Stimulated activated naive CD8-positive, alpha-beta T cell treated with anti-CD3 and anti-CD28 coated beads, Interleukin-15, Interleukin-2, amounts not matched to agents 100 U/mL and 50 U/mL, for 24 hours (primary cell): ENCODE data around the gene PRG2.
A peak's percentile ranks its signal among the peaks of the same experiment; 100 is the strongest.
"Not testable (repeated sequence)": the region's sequence is repeated elsewhere in the genome, so short reads cannot be mapped to it uniquely, and the experiment has no call there.

Source experiments
- ATAC-seq: fragments of 150-1000 bp; cut with Tn5 transposase; one replicate; pipeline ENCODE4 v1.10.0; 2021
- DNase-seq: peaks from one replicate; pipeline ENCODE4 v3.0.0; 2021

The PRG2 gene

GRCh38 chr11:57419146-57419545 is 28.7 kb upstream of the PRG2 start:
- ATAC-seq, result no peak
- DNase-seq, result no peak

- DNase-seq (no peak), ATAC-seq (no peak)
Observed at GRCh38 chr11:57418131-57418530, 27.7 kb upstream of the PRG2 start.

- DNase-seq (no peak), ATAC-seq (no peak)
Observed at GRCh38 chr11:57417056-57417455, 26.6 kb upstream of the PRG2 start.

- DNase-seq, result no peak
- no peak for ATAC-seq
Observed at GRCh38 chr11:57416436-57416835, 26.0 kb upstream of the PRG2 start.

GRCh38 chr11:57414612-57415212 is 24.3 kb upstream of the PRG2 start:
- DNase-seq (no peak), ATAC-seq (peak; percentile 45)

GRCh38 chr11:57413681-57414080 is 23.2 kb upstream of the PRG2 start:
- ATAC-seq, result no peak

GRCh38 chr11:57410287-57410686 is 19.8 kb upstream of the PRG2 start:
- DNase-seq, result no peak
- no peak for ATAC-seq

More at GRCh38 chr11:57413681-57414080, 23.2 kb upstream of the PRG2 start:
- DNase-seq, result no peak

- DNase-seq, result no peak
- no peak for ATAC-seq
Observed at GRCh38 chr11:57409321-57410100, 19.1 kb upstream of the PRG2 start.

- no peak for DNase-seq
- no peak for ATAC-seq
Observed at GRCh38 chr11:57408771-57409170, 18.3 kb upstream of the PRG2 start.

GRCh38 chr11:57407941-57408475 is 17.6 kb upstream of the PRG2 start:
- ATAC-seq (no peak), DNase-seq (no peak)

- ATAC-seq (no peak), DNase-seq (no peak)
Observed at GRCh38 chr11:57407010-57407920, 16.8 kb upstream of the PRG2 start.

GRCh38 chr11:57406337-57406904 is 16.0 kb upstream of the PRG2 start:
- DNase-seq, result peak; percentile 62
- peak; percentile 90 for ATAC-seq

- ATAC-seq, result peak; percentile 9
Observed at GRCh38 chr11:57405271-57405860, 14.9 kb upstream of the PRG2 start.

GRCh38 chr11:57403802-57404147 is 13.3 kb upstream of the PRG2 start:
- no peak for DNase-seq
- ATAC-seq, result no peak

More at GRCh38 chr11:57405271-57405860, 14.9 kb upstream of the PRG2 start:
- no peak for DNase-seq

GRCh38 chr11:57403003-57403801 is 12.8 kb upstream of the PRG2 start:
- DNase-seq, result not testable (repeated sequence)

GRCh38 chr11:57402188-57403002 is 11.9 kb upstream of the PRG2 start:
- no peak for DNase-seq

More at GRCh38 chr11:57403003-57403801, 12.8 kb upstream of the PRG2 start:
- ATAC-seq, result not testable (repeated sequence)

GRCh38 chr11:57399972-57400578 is 9.6 kb upstream of the PRG2 start:
- no peak for ATAC-seq

More at GRCh38 chr11:57402188-57403002, 11.9 kb upstream of the PRG2 start:
- ATAC-seq, result no peak

GRCh38 chr11:57399221-57399620 is 8.8 kb upstream of the PRG2 start:
- ATAC-seq, result no peak
- no peak for DNase-seq

More at GRCh38 chr11:57399972-57400578, 9.6 kb upstream of the PRG2 start:
- DNase-seq, result no peak

- no peak for ATAC-seq
- no peak for DNase-seq
Observed at GRCh38 chr11:57397394-57397990, 7.0 kb upstream of the PRG2 start.
